SKM-1 treated with dmso at 0.1 percent for 144 hours (cell line): Measurements from ENCODE around the gene TCF3.

Experiments used
- DNase-seq: peaks from one replicate; lab custom pipeline; 2025; ENCODE audit not compliant: unreplicated experiment; lab: John Stamatoyannopoulos, UW

The TCF3 gene

GRCh38 chr19:1612114-1613086 lies 40.0 kb downstream of the TCF3 start:
- DNase-seq: no peak

GRCh38 chr19:1611353-1611752 lies 41.1 kb downstream of the TCF3 start:
- DNase-seq: no peak

- no peak for DNase-seq
Measured at GRCh38 chr19:1610579-1610978, 41.8 kb downstream of the TCF3 start.

GRCh38 chr19:1609680-1610474 lies 42.5 kb downstream of the TCF3 start:
- no peak for DNase-seq

- DNase-seq: no peak
Measured at GRCh38 chr19:1609103-1609396, 43.4 kb downstream of the TCF3 start.

GRCh38 chr19:1608359-1609102 lies 43.9 kb downstream of the TCF3 start:
- DNase-seq: no peak

GRCh38 chr19:1606138-1606651 lies 46.2 kb downstream of the TCF3 start:
- no peak for DNase-seq

GRCh38 chr19:1605236-1606137 lies 46.9 kb downstream of the TCF3 start, which contains the start of gene UQCR11:
TSS of gene UQCR11 (minus strand) at chr19:1605462. CDS start at chr19:1605409, 53 bp downstream.
- DNase-seq: peak; percentile 89

GRCh38 chr19:1602091-1602707 lies 50.2 kb downstream of the TCF3 start:
- no peak for DNase-seq

- DNase-seq: no peak
Measured at GRCh38 chr19:1601613-1602064, 50.8 kb downstream of the TCF3 start.

- DNase-seq: no peak
Measured at GRCh38 chr19:1599460-1599846, 53.0 kb downstream of the TCF3 start.

- DNase-seq: no peak
Measured at GRCh38 chr19:1598777-1599459, 53.5 kb downstream of the TCF3 start.

- DNase-seq: no peak
Measured at GRCh38 chr19:1593501-1593772, 59.0 kb downstream of the TCF3 start.

GRCh38 chr19:1592755-1593500 lies 59.5 kb downstream of the TCF3 start, which contains the start of gene MBD3:
TSS of gene MBD3 (minus strand) at chr19:1592865. CDS start at chr19:1592631, 234 bp downstream.
- DNase-seq: peak; percentile 77

GRCh38 chr19:1592024-1592754 lies 60.2 kb downstream of the TCF3 start:
- DNase-seq: peak; percentile 79

GRCh38 chr19:1591421-1592023 lies 60.9 kb downstream of the TCF3 start:
- DNase-seq: no peak

GRCh38 chr19:1590641-1591397 lies 61.6 kb downstream of the TCF3 start:
- DNase-seq: peak; percentile 16
